Caco-2 (cell line): ENCODE measurements around the gene SVOP. TPM values are rescaled to one million over a fixed set of nuclear protein-coding genes. Genes with fewer than 3 reads are reported as not detected.
A peak's percentile ranks its signal among the peaks of the same experiment; 100 is the strongest.
"Not testable (repeated sequence)": the region's sequence is repeated elsewhere in the genome, so short reads cannot be mapped to it uniquely, and the experiment has no call there.

Experiments
- BruUV-seq: library from RNA; stranded (reverse); fragments of 400-500 nt; replicated peaks from 2 replicates; lab custom pipeline; 2021; lab: Mats Ljungman, UMichigan
- CTCF ChIA-PET: fragments of 300-600 bp; sonication (Branson Sonifier 250); formaldehyde crosslinking; loops from one replicate; lab custom pipeline; 2022; ENCODE audit warnings: antibody characterized with exemption; lab: Charles Lee
- POLR2A ChIA-PET: fragments of 300-600 bp; sonication (Branson Sonifier 250); formaldehyde crosslinking; loops from one replicate; lab custom pipeline; 2022; ENCODE audit warnings: antibody characterized with exemption; lab: Charles Lee
- DNase-seq, 2 experiments: peaks; one replicate each; pipeline versions ENCODE4 v3.0.0 to v3.0.0-alpha.2; 2020 to 2022
- H3K27me3 ChIP-seq: replicated peaks from 2 replicates; pipeline ENCODE4 v1.6.0; 2011; ENCODE audit warnings: low read length; ENCODE audit not compliant: control insufficient read depth, insufficient read depth
- H3K36me3 ChIP-seq: 2 replicates; pipeline ENCODE4 v1.5.1; 2011; ENCODE audit warnings: low read length; ENCODE audit not compliant: control insufficient read depth, insufficient read depth
- H3K4me1 ChIP-seq: fragments of 250-450 bp; sonication (Bioruptor Pico); 2 replicates; pipeline ENCODE4 v1.5.1; 2020; ENCODE audit warnings: mild to moderate bottlenecking
- H3K4me3 ChIP-seq: 2 replicates; pipeline ENCODE4 v1.5.1; 2011; ENCODE audit warnings: low read depth, mild to moderate bottlenecking, control low read depth, low read length
- H3K9me3 ChIP-seq: fragments of 250-450 bp; sonication (Bioruptor Pico); 2 replicates; pipeline ENCODE4 v1.5.1; 2020; ENCODE audit warnings: mild to moderate bottlenecking, moderate library complexity
- H3K27ac Mint-ChIP-seq: one replicate; pipeline ENCODE4 v1.8.0; 2022; ENCODE audit warnings: mixed read lengths; ENCODE audit not compliant: unreplicated experiment
- H3K27me3 Mint-ChIP-seq: one replicate; pipeline ENCODE4 v1.8.0; 2022; ENCODE audit warnings: mixed read lengths; ENCODE audit not compliant: insufficient read depth, unreplicated experiment
- H3K36me3 Mint-ChIP-seq: one replicate; pipeline ENCODE4 v1.8.0; 2022; ENCODE audit warnings: mild to moderate bottlenecking, mixed read lengths; ENCODE audit not compliant: insufficient read depth, unreplicated experiment
- H3K4me1 Mint-ChIP-seq: one replicate; pipeline ENCODE4 v1.8.0; 2022; ENCODE audit warnings: low read depth, mixed read lengths; ENCODE audit not compliant: unreplicated experiment
- H3K4me3 Mint-ChIP-seq: one replicate; pipeline ENCODE4 v1.8.0; 2022; ENCODE audit warnings: mild to moderate bottlenecking, moderate library complexity, mixed read lengths; ENCODE audit not compliant: unreplicated experiment
- H3K9me3 Mint-ChIP-seq: one replicate; pipeline ENCODE4 v1.8.0; 2022; ENCODE audit warnings: mixed read lengths; ENCODE audit not compliant: unreplicated experiment
- intact Hi-C: fragments of 100-400 bp; cut with micrococcal nuclease; formaldehyde crosslinking; loops from one replicate; pipeline ENCODE4 v1.10.0; 2022; ENCODE audit not compliant: unreplicated experiment
- total RNA-seq: library from RNA; stranded (reverse); gene quantifications from 2 replicates; pipeline ENCODE4 v1.2.3, GENCODE V29; 2022
- TF ChIP-seq, protein P1 (sequence below), 2 experiments: fragments of 200-600 bp in 1 of 2; IDR thresholded peaks; 1 replicate in 1 of 2; 2 replicates in 1 of 2; pipeline versions ENCODE4 v1.5.1 to v1.8.0; 2011 to 2022; ENCODE audit warnings: antibody characterized with exemption in 1 of 2, control low read depth in 1 of 2, inconsistent platforms in 1 of 2, low read depth in 1 of 2, low read length in 1 of 2, mild to moderate bottlenecking in 1 of 2, moderate library complexity in 1 of 2; ENCODE audit not compliant: insufficient read depth in 1 of 2, severe bottlenecking in 1 of 2, unreplicated experiment in 1 of 2

The SVOP gene
- total RNA-seq, 1 experiment from 2014 or later: 0.09 TPM

DNA sequence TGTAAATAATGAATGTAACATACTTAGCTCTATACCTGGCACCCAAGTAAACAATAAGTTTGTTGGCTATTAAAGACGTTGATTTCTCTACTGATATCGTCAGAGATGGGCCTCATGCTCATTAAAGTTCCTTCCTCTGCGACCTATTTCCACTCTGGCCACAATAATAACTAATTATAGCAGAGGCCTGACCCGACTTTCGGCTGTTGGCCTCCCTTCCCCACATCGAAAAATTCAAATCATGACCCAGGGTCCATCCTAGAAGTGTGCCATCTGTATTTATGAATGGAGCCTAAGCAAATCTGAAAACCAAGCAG is 31.2 kb upstream of the SVOP start:
- POLR2A ChIA-PET: no interaction called here
- Mint-ChIP-seq H3K36me3 (no peaks in the 10 kb centered on the region), H3K27ac (peak overlapping the region; percentile 88), H3K27me3 (no peaks in the 10 kb centered on the region), H3K9me3 (no peaks in the 10 kb centered on the region), H3K4me3 (peak overlapping the region; percentile 96), H3K4me1 (peaks cover 10% of the 10 kb centered on the region)
- Histone ChIP-seq H3K4me1 (0 out of 2 replicates have a peak, but pooled peaks cover 9% of the 10 kb centered on the region), H3K27me3 (no peaks in the 10 kb centered on the region), H3K4me3 (peak overlapping the region; percentile 75), H3K36me3 (no peaks in the 10 kb centered on the region), H3K9me3 (no peaks in the 10 kb centered on the region)
- CTCF ChIA-PET: no interaction called here
- intact Hi-C loops: loop anchor here (2.0 kb wide), 1 partner anchor 41 kb away; the partner anchor contains the start of gene ALKBH2
- BruUV-seq: no TSS peak
- DNase-seq: no peak
- TF ChIP-seq, protein P1, sequence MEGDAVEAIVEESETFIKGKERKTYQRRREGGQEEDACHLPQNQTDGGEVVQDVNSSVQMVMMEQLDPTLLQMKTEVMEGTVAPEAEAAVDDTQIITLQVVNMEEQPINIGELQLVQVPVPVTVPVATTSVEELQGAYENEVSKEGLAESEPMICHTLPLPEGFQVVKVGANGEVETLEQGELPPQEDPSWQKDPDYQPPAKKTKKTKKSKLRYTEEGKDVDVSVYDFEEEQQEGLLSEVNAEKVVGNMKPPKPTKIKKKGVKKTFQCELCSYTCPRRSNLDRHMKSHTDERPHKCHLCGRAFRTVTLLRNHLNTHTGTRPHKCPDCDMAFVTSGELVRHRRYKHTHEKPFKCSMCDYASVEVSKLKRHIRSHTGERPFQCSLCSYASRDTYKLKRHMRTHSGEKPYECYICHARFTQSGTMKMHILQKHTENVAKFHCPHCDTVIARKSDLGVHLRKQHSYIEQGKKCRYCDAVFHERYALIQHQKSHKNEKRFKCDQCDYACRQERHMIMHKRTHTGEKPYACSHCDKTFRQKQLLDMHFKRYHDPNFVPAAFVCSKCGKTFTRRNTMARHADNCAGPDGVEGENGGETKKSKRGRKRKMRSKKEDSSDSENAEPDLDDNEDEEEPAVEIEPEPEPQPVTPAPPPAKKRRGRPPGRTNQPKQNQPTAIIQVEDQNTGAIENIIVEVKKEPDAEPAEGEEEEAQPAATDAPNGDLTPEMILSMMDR (IDR thresholded peaks at IDR 0.05; ENCODE audit: insufficient read depth in 1 of 2, low read depth in 1 of 2, low read length in 1 of 2, severe bottlenecking in 1 of 2, unreplicated experiment in 1 of 2): no peak

DNA sequence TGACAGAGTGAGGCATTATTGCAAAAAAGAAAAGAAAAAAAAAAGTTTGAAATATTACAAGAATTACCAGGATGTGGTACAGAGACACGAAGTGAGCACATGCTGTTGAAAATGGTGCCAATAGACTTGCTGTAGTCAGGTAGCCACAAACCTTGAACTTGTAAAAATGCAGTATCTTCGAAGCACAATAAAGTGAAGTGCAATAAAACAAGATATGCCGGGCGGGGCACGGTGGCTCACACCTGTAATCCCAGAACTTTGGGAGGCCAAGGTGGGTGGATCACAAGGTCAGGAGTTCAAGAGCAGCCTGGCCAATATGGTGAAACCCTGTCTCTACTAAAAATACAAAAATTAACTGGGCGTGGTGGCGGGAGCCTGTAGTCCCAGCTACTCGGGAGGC is 28.9 kb upstream of the SVOP start:
- H3K4me3 ChIP-seq, H3K27ac Mint-ChIP-seq, H3K4me3 Mint-ChIP-seq, POLR2A ChIA-PET, H3K27me3 Mint-ChIP-seq, H3K9me3 ChIP-seq, intact Hi-C loops, H3K4me1 Mint-ChIP-seq, H3K36me3 Mint-ChIP-seq, H3K27me3 ChIP-seq, H3K9me3 Mint-ChIP-seq, DNase-seq, BruUV-seq, CTCF ChIA-PET, H3K4me1 ChIP-seq, H3K36me3 ChIP-seq: not testable (repeated sequence)

DNA sequence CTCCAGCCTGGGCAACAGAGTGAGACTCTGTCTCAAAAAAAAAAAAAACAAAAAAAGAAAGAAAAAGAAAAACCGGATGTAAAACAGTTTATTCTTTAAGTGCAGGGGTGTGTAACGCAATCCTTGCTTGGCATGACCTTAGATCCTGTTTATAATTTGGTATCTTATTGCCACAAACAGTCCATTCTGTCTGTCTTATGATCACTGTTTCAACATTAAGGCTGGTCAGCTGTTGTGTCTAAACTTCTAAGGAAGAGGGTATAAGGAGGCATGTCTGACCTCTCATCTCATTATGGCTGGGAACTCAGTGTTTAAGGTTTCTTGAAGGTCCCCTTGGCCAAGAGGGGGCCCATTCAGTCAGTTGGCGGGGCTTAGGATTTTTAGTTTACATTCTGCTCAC is 27.8 kb upstream of the SVOP start:
- H3K36me3 Mint-ChIP-seq, H3K36me3 ChIP-seq, H3K4me1 Mint-ChIP-seq, CTCF ChIA-PET, H3K4me1 ChIP-seq, H3K9me3 Mint-ChIP-seq, H3K4me3 ChIP-seq, POLR2A ChIA-PET, intact Hi-C loops, DNase-seq, H3K9me3 ChIP-seq, H3K27me3 Mint-ChIP-seq, H3K27me3 ChIP-seq, BruUV-seq, H3K27ac Mint-ChIP-seq, H3K4me3 Mint-ChIP-seq: not testable (repeated sequence)

DNA sequence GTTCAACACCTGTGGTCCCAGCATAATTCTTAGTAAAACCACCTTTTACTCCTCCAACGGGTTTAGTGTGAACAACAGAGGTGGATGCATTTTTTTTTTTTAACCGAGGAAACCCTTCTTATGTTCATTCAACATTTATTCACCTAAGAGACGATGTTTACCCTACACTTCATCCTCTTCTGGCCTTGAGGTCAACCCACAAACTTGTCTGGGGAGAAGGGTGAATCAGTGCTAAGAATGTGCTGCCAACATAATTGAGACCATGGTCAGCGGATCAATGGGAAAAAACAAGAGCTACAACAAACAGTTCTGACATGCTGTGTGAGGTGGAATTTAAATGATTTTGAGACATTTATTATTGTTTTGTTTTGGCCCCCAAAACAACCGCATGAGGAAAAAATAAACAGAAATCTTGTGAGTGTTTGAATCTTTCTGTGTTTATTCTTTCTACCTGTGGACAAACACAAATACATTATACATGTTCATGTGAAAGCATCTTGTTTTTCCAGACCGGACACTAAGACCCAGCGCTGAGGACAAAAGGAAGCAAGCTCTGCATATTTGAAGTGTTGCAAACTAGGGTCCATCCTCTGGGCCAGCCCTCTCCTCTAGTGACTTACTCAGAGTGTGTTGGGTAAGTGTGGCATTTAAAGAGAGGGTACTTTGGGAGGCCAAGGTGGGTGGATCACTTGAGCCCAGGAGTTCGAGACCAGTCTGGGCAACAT is 26.4 kb upstream of the SVOP start:
- Mint-ChIP-seq H3K27me3 (peaks cover 7% of the 10 kb centered on the region), H3K9me3 (no peaks in the 10 kb centered on the region), H3K4me1 (no peaks in the 10 kb centered on the region), H3K36me3 (no peaks in the 10 kb centered on the region), H3K4me3 (no peak overlapping the region), H3K27ac (no peak overlapping the region)
- no peaks in the 10 kb centered on the region for H3K4me1 ChIP-seq
- TF ChIP-seq, protein P1 (IDR thresholded peaks at IDR 0.05; ENCODE audit: insufficient read depth in 1 of 2, low read depth in 1 of 2, low read length in 1 of 2, severe bottlenecking in 1 of 2, unreplicated experiment in 1 of 2): no peak
- ChIA-PET CTCF (no interaction called here), POLR2A (no interaction called here)
- BruUV-seq: no TSS peak
- DNase-seq: no peak
- H3K36me3 ChIP-seq: no peaks in the 10 kb centered on the region
- H3K4me3 ChIP-seq: no peak overlapping the region
- H3K9me3 ChIP-seq: no peaks in the 10 kb centered on the region
- intact Hi-C loops: no loop called here
- no peaks in the 10 kb centered on the region for H3K27me3 ChIP-seq
